ENCODE data around the gene TTC27. TPM values are rescaled to one million over a fixed set of nuclear protein-coding genes. Genes with fewer than 3 reads are reported as not detected.
"Not testable (repeated sequence)": the region's sequence is repeated elsewhere in the genome, so short reads cannot be mapped to it uniquely, and the experiment has no call there.

The TTC27 gene
- total RNA-seq, 1 experiment from 2014 or later, result 13.8 TPM

DNA sequence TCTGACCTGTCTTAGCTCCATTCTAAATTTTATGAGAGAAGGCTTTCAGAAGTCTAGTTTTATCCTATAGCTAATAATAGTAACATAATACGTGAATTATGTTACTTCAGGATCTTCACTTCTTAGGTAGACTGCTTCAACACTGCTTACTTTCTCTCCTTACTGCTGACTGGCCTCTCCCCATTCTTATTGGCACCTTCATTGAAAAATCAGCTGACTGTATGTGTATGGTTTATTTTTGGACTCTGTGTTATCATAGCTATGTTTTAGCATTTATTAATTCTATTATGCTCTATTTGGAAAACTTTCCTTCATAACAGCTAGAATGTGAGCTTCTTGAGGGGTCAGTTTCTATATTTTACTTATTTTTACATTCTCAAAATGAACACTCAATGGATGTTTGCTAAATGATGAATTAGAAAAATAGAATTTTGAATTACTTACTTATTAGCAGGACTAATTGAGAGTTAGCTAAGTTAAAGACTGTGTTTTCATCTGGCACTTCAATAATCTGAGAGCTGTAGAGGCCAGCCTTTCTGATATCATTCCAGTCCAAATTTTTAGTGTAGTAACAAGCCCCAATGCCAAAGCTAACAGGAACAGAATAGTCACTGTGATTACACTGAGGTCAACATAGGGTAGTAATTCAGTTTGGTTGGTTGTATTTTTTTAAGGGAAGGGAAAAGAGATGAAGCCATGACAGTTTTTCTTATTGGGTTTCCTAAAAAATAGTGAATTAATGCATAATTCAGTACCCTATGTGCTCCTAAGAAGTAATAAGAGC lies 92.3 kb downstream of the TTC27 start:
- DNase-seq (ENCODE audit: low read depth), result no peak

DNA sequence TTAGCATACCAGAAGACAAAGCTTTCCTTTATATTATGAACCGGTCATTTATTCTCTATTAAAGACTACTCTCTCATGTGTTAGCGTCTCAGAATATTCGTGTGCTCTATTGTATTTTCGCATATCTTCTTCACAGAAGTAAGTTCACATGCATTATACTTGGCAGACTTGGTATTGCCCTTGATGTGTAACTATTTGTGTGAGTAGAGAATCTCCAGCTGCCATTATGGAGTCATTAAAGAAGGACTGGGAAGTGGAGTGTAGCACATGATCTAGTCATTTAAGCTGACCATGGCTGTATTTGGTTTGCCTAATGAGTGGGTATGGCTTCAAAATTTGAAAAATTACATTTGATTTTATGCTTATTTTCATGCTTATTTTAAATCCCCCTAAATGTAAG lies 92.9 kb downstream of the TTC27 start:
- no peak for DNase-seq (ENCODE audit: low read depth)

DNA sequence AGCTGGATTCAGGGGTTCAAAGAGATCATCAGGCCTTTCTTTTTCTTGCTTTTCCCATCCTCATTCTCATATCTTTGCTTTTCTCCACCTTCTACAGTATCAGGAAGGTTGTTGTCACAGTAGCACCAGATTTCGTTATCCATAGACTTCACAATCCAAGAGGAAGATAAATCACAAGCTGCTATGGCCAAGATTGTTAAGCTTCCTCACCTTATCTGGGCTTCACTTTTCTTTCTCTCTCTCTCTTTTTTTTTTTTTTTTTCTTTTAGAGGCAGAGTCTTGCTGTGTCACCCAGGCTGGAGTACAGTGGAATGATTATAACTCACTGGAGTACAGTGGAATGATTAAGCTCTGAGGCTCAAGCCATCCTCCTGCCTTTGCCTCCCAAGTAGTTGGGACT lies 93.5 kb downstream of the TTC27 start:
- no peak for DNase-seq (ENCODE audit: low read depth)

DNA sequence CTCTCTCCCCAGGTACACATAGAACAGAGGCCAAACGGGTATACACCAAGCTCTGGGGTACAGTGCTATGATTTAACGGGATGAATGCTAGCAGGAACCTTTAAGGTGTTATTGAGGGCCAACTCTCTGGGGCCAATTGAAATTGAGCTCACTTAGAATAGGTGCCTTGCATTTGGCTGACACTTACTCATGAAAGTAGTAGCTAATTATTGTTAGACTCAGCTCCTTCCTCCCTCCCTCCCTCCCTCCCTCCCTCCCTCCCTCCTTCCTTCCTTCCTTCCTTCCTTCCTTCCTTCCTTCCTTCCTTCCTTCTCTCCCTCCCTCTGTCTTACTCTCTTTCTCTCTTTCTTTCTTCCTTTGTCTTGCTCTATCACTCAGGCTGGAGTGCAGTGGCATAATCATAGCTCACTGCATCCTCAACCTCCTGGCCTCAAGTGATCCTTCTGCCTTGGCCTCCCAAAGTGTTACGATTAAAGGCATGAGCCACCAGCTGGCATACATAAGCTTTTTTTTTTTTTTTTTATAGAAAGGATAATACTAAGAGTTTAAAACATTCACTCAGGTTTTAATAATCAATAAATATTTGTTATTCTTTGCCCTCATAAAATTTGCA lies 95.7 kb downstream of the TTC27 start:
- DNase-seq (ENCODE audit: low read depth), result no peak

DNA sequence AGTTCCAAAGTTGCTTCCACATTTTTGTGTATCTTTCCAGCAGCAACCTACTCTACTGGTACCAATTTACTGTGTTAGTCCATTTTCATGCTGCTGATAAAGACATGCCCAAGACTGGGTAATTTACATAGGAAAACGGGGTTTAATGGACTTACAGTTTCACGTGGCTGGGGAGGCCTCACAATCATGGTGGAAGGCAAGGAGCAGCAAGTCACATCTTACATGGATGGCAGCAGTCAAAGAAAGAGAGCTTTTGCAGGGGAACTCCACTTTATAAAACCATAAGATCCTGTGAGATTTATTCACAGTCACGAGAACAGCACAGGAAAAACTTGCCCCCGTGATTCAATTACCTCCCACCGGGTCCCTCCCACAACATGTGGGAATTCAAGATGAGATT lies 98.8 kb downstream of the TTC27 start:
- DNase-seq (ENCODE audit: low read depth), result not testable (repeated sequence)

DNA sequence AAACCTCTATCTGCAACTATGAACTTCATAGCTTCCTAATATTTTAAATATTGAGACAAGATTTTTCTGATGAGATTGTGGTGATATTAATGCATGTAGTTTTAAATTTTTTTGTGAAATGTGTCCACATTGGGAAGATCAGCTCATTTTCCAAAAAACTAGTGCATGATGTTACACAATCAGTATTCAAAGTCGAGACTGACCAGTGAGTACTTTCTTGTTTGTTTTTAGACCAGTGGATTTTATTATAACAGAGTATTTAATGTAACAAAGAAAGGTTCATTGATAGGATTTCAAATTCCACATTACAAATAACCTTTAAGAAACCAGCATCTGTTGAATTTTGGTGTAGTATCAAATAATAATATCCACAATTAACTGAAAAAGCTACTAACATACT lies 99.3 kb downstream of the TTC27 start:
- DNase-seq (ENCODE audit: low read depth), result no peak

DNA sequence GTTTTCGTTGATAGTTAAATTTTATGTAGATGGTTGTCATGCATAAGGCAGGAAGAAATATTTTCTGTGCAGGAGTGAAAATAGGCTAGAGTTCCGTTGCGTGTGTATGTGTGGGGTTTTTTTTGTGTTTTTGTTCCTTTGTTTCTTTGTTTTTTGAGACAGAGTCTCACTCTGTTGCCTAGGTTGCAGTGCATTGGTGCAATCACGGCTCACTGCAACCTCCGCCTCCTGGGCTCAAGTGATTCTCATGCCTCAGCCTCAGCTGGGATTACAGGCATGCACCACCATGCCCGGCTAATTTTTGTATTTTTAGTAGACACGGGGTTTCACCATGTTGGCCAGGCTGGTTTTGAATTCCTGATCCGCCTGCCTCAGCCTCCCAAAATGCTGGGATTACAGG lies 103.1 kb downstream of the TTC27 start:
- DNase-seq (ENCODE audit: low read depth), result not testable (repeated sequence)

DNA sequence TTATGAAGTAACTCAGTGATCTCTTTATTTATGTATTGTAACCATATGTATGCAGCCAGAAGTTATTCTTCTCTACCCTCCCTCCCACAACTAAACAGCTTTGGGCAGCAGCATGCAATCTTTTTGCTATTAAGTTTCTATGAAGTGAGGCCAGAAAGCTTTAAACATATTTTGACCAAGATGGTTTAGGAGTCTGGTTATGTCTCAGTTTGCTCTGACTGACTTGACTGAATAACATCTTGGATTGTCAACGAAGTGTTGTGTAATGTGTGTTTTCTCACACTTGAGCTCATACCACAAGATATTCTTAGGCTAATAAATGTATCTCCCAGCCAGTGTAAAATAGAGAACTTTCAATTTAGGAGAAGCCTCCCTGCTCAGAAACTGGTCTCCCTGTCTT lies 104.3 kb downstream of the TTC27 start:
- DNase-seq (ENCODE audit: low read depth), result no peak

DNA sequence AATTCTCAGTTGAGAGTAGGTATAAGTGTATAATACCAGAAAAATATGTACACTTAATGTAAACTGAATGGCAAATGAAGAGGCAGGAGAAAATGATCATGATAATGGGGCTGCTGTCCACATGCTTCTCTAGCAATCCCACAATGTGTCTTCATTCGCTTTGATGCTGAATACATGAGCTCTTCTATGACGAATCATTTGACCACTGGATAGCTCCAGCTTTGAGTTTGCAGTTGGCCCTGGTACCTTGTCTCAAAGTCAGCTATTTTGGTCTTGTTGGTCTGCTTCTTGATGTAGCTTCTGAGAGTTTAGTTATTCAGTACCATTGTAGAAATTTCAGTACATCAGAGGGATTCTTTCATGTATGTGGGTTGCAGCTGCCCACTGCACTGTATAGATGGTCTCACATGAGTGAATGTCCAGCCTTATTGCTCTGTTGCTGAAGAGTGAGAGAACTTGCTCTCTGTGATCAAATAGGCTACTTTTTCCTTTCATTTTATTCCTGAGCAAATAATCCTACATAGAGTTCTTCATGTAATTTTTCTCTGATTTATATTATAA lies 105.1 kb downstream of the TTC27 start:
- DNase-seq (ENCODE audit: low read depth), result no peak

DNA sequence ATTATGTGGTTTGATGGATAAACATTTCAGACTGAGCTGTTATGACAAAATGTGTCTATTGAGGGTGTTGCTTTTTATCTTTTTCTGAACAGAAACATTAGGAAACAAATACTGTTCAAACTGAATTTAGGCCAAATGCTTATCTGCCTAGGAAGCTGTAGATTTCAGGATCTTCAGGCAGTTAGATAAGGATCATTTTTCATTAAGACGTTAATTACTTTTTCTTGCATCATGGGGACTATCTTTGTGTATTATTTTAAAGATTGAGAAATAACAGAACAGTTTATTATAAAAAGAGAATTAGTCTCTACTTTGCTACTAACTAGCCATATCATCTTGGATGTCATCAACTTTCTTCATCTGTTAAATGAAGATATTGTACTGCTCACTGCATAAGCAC lies 107.5 kb downstream of the TTC27 start:
- DNase-seq (ENCODE audit: low read depth), result no peak

DNA sequence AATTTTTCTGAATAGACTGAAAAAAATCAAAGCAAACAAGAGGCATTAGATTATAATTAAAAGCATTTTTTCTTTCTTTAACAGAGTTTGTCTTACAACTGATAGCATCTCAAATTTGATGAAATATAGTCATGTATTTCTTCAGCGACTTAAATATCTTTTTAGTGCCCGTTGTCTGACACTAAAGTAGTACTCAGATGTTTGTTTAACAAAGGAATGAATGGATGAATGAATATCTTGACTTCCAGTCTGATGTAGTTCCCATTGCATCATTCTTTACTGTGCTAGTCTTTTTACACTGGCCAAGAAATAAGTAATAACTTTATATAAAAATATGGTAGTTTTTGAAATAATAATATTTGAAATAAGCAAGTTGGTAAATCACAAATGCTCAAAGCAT lies 111.1 kb downstream of the TTC27 start:
- DNase-seq (ENCODE audit: low read depth), result no peak

DNA sequence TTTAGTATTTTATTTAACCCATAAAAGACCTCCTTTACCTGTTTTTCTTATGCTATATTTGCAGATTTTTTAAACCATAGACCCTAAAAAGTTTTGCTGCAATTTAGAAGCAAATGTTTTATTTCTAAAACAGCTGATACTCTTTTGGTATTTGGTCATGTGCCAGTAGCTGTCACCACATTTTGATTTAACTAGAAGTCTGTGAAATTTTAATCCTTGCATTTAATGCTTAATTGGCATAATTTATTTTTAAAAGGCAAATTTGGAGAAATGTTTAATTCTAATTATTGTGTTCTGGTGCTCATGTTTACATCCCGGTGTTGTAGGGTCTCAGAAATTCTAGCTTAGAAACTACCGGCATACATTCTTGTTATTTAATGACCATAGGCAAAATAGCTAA lies 111.8 kb downstream of the TTC27 start:
- no peak for DNase-seq (ENCODE audit: low read depth)

DNA sequence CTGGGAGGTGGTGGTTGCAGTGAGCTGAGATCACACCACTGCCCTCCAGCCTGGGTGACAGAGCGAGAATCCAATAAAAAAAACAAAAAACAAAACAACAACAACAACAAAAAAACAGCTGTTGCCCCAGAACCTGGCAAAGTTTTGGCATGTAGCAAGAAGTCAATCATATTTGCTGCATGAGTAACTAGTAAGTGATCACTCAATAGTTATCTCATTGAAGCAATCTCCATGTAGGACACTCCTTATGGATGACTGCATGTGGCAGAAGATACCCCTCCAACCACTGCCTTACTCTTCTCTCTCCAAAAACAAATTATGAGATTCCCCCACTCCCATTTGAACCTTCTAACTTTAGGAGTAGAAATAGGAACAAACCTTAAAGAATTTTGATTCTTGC lies 113.7 kb downstream of the TTC27 start:
- DNase-seq (ENCODE audit: low read depth), result no peak

DNA sequence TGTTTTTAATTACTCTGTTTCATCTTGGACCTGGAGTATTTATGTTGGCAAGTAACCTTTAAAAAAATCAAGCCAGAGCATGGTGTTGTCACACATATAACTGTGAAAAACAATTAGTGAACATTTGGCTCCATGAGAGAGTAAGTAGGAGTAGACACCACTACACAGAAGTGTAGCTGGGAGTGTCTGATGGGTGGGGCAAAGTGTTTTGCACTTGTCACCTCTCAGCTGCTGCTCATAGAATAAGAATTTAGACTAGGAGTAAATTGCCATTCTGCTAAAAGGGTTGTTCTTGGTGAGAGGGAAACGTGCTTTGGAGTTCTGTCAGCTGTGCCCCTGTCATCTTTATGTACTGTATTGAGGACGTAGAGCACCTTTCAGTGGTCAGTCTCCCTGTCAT lies 114.5 kb downstream of the TTC27 start:
- DNase-seq (ENCODE audit: low read depth), result no peak

DNA sequence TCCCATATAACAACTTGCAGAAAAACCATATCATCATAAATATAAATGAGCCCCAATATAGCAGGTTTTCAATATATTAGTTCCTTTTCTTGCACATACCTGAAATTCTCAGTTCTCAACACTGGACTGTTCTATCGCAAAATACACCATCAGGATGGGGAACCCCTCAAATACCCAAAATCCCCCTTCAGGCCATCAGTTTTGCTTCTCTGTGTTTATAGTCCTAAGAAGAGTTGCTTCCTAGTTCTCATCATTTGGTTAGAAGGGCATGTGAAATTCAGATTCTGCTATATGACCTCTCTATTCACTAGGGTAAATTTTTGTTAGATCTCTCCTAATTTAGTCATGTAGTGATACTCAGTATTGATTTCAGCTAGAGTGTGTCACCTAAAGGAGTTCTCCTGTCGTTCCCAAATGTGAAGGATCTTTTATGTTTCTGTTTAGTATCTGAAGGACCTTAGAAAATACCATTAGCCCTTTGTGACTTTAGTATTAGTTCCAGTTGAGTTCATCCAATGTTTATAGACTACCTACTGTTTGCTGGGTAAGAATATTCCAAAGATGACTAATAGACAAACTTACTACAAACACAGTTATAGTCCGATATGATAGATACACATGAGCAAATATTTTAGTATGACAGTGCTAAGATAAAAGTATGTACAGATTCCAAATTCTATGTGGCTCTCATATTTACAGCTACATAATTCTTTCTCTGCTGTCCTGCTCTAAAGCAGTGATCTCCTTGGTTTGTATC lies 115.8 kb downstream of the TTC27 start:
- DNase-seq (ENCODE audit: low read depth), result peak; percentile 68

DNA sequence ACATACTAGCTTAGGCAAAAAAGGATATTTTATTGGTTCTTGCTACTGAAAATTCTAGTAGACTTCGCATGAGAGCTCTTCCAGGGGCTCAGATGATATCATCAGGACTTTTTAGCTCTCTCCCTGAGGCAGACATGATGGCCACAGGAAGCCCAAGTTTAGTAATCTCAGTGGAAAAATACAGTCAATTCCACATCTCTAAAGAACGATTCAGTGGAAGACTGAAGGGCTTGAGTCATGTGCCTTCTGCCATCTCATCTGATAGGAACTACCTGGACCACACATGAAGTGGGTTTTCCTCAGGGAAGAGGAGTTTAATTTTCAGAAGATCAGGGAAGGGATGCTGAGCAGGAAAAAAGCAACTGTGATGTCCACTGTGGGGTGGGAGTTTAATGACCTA lies 117.3 kb downstream of the TTC27 start:
- DNase-seq (ENCODE audit: low read depth), result peak; percentile 86

DNA sequence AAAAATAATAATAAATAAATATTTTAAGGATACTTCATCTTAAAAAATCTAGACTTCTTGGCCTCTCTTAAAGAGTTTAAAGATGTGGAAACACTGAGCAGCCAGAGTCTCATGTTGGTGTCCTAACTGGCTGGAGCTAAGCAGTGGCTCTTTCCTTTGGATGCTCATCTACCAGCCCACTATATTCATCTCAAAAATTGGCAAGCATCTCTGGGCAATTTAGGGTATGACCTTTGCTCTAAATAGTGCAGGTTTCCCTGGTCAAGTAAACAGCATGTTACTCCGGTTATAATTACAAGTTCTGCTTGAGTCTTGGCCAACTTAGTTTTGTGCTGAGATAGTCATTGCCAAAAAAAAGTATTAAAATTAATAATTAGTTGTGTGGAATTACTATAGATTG lies 117.8 kb downstream of the TTC27 start:
- DNase-seq (ENCODE audit: low read depth), result no peak

DNA sequence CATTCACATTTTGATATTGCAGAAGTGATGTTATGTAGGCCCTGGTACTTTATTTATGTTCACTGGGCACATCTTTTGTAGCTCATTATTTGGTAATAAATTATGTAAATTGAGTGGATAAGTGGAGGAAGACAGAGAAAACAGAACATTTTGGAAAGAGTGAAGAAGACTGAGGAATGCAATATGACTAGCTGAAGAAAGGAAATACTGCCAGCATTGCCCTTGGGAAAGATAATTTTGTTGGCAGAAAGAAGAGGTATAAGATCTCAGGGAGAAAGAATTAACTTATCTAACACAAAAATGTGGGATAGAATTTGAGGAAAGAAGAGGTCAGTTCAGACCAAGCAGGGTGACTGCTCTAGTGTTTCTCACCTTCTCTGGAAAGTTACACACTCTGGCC lies 118.8 kb downstream of the TTC27 start:
- DNase-seq (ENCODE audit: low read depth), result no peak

DNA sequence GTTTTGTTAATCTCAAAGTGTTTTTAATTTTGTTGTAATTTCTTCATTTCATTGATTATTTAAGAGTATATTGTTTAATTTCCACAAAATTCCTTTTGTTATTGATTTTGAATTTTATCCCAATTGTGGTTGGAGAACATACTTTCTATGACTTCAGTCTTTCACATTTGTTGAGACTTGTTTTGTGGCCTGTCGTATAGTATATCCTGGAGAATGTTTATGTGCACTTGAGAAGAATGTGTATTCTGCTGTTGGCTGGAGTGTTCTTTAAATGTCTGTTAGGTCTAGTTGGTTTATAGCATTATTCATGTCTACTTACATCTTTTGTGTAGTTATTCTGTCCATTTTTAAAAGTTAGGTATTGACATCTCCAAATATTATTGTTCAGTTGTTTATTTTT lies 120.3 kb downstream of the TTC27 start:
- no peak for DNase-seq (ENCODE audit: low read depth)

DNA sequence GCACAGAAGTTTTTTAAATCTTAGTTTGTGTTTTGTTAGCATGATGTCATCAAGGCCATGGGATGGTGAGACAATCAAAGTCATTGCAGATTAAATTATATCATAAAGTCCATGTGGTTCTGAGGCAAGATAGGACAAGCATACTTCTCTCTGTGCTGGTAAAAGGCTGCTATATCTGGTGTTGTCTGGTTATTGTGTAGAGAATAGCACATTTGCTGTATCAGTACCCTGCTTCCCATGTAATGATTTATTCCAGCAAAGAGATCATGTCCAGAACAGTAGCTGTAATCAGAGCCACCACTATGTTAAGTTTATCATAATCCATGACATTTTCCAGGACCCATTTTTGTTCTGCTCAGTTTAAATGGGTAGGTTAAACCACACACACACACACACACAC lies 123.0 kb downstream of the TTC27 start:
- DNase-seq (ENCODE audit: low read depth), result no peak

DNA sequence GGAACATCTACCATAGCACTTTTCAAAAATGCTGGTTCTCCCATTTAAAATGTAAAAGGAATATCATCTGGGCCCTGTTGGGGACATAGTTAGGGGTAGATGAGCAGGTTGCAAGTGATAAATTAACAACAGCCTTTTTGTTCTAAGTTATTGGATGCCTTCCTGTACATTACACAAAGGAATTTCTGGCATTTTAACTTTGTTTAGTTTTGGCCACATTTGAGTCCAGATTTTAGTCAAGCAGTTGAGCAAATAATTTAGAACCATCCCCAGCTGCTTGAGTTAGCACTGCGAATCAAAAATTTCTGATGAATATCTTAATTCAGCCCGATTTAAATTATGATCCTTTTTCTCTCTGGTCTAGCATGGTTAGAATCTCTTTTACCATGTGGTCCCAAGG lies 124.4 kb downstream of the TTC27 start:
- no peak for DNase-seq (ENCODE audit: low read depth)

DNA sequence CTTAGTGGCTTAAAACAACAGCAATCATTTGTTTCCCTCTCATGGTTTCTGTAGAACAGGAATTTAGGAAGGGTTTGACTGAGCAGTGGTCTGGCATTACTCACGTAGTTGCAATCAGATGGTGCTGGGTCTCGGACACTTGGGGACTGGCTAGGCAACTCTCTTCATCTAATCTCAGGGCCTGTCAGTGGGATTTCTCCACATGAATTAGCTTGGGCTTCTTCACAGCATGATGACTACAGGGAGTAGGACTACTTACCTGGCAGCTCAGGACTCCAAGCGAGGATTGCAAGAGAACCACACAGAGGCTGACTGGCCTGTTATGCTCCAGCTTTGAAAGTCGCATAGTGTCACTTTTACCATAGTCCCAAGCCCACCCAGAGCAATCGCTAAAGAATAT lies 125.1 kb downstream of the TTC27 start:
- DNase-seq (ENCODE audit: low read depth), result no peak

DNA sequence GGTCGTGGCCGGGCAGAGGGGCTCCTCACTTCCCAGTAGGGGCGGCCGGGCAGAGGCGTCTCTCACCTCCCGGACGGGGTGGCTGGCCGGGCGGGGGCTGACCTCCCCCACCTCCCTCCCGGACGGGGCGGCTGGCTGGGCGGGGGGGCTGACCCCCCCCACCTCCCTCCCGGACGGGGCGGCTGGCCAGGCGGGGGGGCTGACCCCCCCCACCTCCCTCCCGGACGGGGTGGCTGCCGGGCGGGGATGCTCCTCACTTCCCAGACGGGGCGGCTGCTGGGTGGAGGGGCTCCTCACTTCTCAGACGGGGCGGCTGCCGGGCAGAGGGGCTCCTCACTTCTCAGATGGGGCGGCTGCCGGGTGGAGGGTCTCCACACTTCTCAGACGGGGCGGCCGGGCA lies 126.8 kb downstream of the TTC27 start:
- DNase-seq (ENCODE audit: low read depth), result not testable (repeated sequence)
